ENCODE results near the gene KCNF1.

GRCh38 chr2:10921525-10921924, 9.8 kb downstream of the KCNF1 start:
- no peak for TF ChIP-seq CTCF (conservative IDR thresholded peaks at IDR 0.05; ENCODE audit: low read depth, low read length)
- TF ChIP-seq EZH2phosphoT487 (IDR thresholded peaks at IDR 0.05; ENCODE audit: borderline replicate concordance, low read length) = no peak
- no peak for TF ChIP-seq EZH2 (IDR thresholded peaks at IDR 0.05; ENCODE audit: low read length, unreplicated experiment)
